Parathyroid adenoma (tissue), 2 donors: ENCODE measurements around the gene ARHGAP8.
"Not testable (repeated sequence)": the region's sequence is repeated elsewhere in the genome, so short reads cannot be mapped to it uniquely, and the experiment has no call there.

Experiments used
- H2AFZ ChIP-seq: fragments of 300-600 bp; sonication (generic); one replicate; pipeline ENCODE4 v1.7.0; 2017; ENCODE audit warnings: antibody characterized with exemption, mild to moderate bottlenecking
- H3K27ac ChIP-seq: fragments of 300-600 bp; sonication (generic); one replicate; pipeline ENCODE4 v1.7.0; 2017
- H3K27me3 ChIP-seq: fragments of 300-600 bp; sonication (generic); one replicate; pipeline ENCODE4 v1.7.0; 2017; ENCODE audit warnings: low read length; ENCODE audit not compliant: control insufficient read depth, insufficient read depth
- H3K36me3 ChIP-seq: fragments of 300-600 bp; sonication (generic); one replicate; pipeline ENCODE4 v1.7.0; 2017; ENCODE audit warnings: low read length; ENCODE audit not compliant: control insufficient read depth, insufficient read depth
- H3K4me1 ChIP-seq: fragments of 300-600 bp; sonication (generic); one replicate; pipeline ENCODE4 v1.7.0; 2017; ENCODE audit warnings: control low read depth
- H3K4me2 ChIP-seq: fragments of 300-600 bp; sonication (generic); one replicate; pipeline ENCODE4 v1.7.0; 2017; ENCODE audit warnings: low read length
- H3K4me3 ChIP-seq: fragments of 300-600 bp; sonication (generic); one replicate; pipeline ENCODE4 v1.7.0; 2017; ENCODE audit warnings: low read depth, low read length
- H3K79me2 ChIP-seq: fragments of 300-600 bp; sonication (generic); one replicate; pipeline ENCODE4 v1.7.0; 2017; ENCODE audit warnings: control low read depth
- H3K9ac ChIP-seq: fragments of 300-600 bp; sonication (generic); one replicate; pipeline ENCODE4 v1.7.0; 2017; ENCODE audit warnings: mild to moderate bottlenecking
- H3K9me3 ChIP-seq: fragments of 300-600 bp; sonication (generic); one replicate; pipeline ENCODE4 v1.7.0; 2017; ENCODE audit warnings: low read length; ENCODE audit not compliant: control insufficient read depth
- TF ChIP-seq, protein P1 (sequence below): fragments of 300-600 bp; sonication (generic); IDR thresholded peaks from one replicate; pipeline ENCODE4 v1.7.0; 2017; ENCODE audit warnings: antibody characterized with exemption, mild to moderate bottlenecking
- donor health status: primary hyperparathyroidism.

ARHGAP8 gene

DNA sequence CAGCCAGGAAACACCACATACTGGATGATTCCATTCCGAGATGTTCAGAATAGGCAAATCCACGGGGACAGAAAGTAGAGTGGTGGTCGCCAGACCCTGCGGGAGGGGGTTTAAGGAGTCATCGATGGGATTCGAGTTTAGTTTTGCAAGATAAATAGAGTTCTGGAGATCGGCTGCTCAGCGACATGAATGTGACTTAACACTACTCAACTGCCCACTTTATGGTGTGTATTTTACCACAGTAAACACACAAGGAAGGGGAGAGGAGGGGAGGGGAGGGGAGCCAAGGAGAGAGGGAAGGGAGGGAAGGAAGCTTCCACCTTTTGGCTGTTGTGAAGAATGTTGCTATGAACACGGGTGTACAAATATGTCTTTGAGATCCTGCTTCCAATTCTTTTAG lies 10.4 kb upstream of the ARHGAP8 start:
- Histone ChIP-seq H3K27me3 (no peaks in the 10 kb centered on the region), H3K9me3 (no peaks in the 10 kb centered on the region), H3K36me3 (no peaks in the 10 kb centered on the region), H3K79me2 (no peaks in the 10 kb centered on the region), H3K4me1 (no peaks in the 10 kb centered on the region), H3K27ac (no peak overlapping the region), H2AFZ (no peak overlapping the region), H3K9ac (no peak overlapping the region), H3K4me2 (no peak overlapping the region), H3K4me3 (no peak overlapping the region)
- TF ChIP-seq, protein P1, sequence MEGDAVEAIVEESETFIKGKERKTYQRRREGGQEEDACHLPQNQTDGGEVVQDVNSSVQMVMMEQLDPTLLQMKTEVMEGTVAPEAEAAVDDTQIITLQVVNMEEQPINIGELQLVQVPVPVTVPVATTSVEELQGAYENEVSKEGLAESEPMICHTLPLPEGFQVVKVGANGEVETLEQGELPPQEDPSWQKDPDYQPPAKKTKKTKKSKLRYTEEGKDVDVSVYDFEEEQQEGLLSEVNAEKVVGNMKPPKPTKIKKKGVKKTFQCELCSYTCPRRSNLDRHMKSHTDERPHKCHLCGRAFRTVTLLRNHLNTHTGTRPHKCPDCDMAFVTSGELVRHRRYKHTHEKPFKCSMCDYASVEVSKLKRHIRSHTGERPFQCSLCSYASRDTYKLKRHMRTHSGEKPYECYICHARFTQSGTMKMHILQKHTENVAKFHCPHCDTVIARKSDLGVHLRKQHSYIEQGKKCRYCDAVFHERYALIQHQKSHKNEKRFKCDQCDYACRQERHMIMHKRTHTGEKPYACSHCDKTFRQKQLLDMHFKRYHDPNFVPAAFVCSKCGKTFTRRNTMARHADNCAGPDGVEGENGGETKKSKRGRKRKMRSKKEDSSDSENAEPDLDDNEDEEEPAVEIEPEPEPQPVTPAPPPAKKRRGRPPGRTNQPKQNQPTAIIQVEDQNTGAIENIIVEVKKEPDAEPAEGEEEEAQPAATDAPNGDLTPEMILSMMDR, result no peak

DNA sequence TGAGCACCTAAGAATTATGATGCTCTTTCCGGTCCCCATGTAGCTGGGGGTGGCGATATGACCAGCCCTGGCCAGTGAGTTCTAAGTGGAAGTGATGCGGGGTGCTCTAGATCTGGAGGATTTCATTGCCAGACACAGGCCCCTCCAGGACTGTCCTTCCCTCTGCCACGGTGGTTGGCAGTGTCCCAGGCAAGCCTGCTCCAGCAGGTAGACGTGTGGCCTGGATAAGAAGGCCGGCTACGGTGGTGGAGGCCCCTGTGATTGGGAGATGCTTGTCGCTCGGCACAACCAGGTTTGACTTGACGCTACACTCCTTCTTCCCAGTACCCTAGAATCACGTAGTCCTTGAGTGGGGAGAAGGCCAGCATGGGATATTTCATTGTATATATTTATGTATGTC lies 9.1 kb upstream of the ARHGAP8 start:
- Histone ChIP-seq H3K9ac (no peak overlapping the region), H3K27ac (no peak overlapping the region), H3K27me3 (no peaks in the 10 kb centered on the region), H2AFZ (no peak overlapping the region), H3K36me3 (no peaks in the 10 kb centered on the region), H3K79me2 (no peaks in the 10 kb centered on the region), H3K4me3 (no peak overlapping the region), H3K4me1 (no peaks in the 10 kb centered on the region), H3K4me2 (no peak overlapping the region), H3K9me3 (no peaks in the 10 kb centered on the region)
- TF ChIP-seq, protein P1, result no peak

DNA sequence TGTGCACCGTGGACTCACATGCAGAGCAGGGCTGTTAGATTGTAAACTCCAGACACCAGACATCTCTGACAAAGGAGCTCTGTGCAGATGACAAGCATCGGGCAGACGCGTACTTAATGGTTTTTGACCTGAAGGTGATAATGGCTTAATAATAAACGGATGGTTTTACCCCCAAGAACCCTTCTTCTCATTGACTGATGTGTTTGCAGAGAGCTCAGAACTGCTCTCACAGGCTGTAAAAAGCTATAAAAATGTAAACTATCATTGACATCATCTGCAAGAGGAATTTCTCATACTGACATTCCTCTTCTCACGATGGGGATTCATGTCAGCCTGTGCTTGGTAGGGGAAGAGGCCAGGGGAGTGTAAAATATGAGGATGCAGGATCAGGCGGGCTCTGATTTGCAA lies 8.6 kb upstream of the ARHGAP8 start:
- no peaks in the 10 kb centered on the region for H3K4me1 ChIP-seq
- H2AFZ ChIP-seq, result no peak overlapping the region
- H3K36me3 ChIP-seq, result no peaks in the 10 kb centered on the region
- TF ChIP-seq, protein P1, result no peak
- no peaks in the 10 kb centered on the region for H3K27me3 ChIP-seq
- H3K9me3 ChIP-seq, result no peaks in the 10 kb centered on the region
- H3K79me2 ChIP-seq, result no peaks in the 10 kb centered on the region
- H3K9ac ChIP-seq, result no peak overlapping the region
- H3K27ac ChIP-seq, result no peak overlapping the region
- H3K4me2 ChIP-seq, result no peak overlapping the region
- no peak overlapping the region for H3K4me3 ChIP-seq

DNA sequence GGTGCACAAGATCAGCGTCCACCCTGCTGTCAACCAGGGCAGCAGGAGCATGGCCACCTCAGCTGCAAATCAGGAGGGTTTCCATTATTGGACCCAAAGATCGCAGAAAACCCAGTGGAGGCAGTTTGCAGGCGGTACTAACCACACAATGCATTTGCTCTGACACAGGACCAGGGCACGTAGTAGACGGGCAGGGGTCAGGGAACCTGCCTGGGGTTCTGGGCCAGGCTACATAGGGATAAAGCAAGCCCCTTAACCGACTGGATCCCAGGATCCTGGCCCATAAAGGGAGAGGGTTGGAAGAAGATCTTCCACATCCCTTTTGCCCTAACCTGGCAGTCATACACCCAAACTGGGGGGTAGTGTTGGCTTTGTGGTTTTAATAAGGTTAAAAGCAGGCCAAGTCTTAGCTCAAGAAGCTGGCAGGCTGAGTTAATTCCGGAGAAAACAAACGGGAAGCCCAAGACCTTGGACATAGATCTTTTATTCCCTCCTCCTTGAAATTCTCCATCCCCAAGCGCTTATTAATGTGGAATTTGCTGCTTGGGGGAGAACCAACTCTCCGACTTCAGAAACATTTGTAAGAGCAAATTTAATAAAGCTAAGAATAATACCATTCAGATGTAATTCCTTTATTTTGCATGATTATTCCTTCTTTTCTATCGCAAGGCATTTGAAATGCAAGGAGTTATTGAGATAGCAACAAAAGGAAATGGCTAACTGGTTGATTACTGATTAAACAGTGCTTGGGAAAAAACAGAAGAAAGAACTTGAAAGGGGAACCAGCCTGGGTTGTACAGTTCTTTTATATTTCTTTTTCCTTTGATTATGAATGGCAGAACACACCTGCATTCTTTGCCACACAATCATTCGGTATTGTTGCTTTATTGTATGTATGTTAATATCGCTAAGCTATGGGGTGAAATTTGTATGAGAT lies 6.3 kb upstream of the ARHGAP8 start:
- Histone ChIP-seq H3K4me1 (no peaks in the 10 kb centered on the region), H3K79me2 (no peaks in the 10 kb centered on the region), H3K9me3 (no peaks in the 10 kb centered on the region), H3K36me3 (no peaks in the 10 kb centered on the region), H2AFZ (no peak overlapping the region), H3K4me3 (no peak overlapping the region), H3K9ac (no peak overlapping the region), H3K4me2 (no peak overlapping the region), H3K27me3 (no peaks in the 10 kb centered on the region), H3K27ac (no peak overlapping the region)
- TF ChIP-seq, protein P1, result no peak

DNA sequence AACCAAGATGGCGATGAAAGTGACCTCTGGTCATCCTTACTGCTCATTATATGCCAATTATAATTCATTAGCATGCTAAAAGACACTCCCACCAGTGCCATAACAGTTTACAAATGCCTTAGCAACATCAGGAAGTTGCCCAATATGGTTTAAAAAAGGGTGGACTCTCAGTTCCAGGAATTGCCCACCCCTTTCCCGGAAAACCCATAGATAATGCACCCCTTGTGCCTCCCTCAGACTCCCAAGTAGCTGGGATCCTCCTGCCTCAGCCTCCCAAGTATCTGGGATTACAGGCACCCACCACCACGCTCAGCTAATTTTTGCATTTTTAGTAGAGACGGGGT lies 4.6 kb upstream of the ARHGAP8 start:
- not testable (repeated sequence) for H3K4me1 ChIP-seq, H3K9ac ChIP-seq, H3K4me2 ChIP-seq, H3K27ac ChIP-seq, H3K36me3 ChIP-seq, H3K9me3 ChIP-seq, H3K79me2 ChIP-seq, H2AFZ ChIP-seq, H3K27me3 ChIP-seq, H3K4me3 ChIP-seq
